ENCODE data around the gene CYP26C1. TPM values are rescaled to one million over a fixed set of nuclear protein-coding genes. Genes with fewer than 3 reads are reported as not detected.

CYP26C1 gene
- total and polyA plus RNA-seq, 2 donors, result not detected

GRCh38 chr10:93069245-93069561 lies 8.6 kb downstream of the CYP26C1 start:
- Histone ChIP-seq H3K4me3 (ENCODE audit: low read depth, low read length) (no peak overlapping the region), H3K27ac (ENCODE audit: low read depth) (no peak overlapping the region), H3K4me1 (ENCODE audit: insufficient read depth) (peaks cover 2% of the 10 kb centered on the region), H3K36me3 (ENCODE audit: insufficient read depth) (no peaks in the 10 kb centered on the region)
- WGBS, result 22% methylated on average over 10 of the region's 10 CpGs
- no peak for DNase-seq (ENCODE audit: extremely low spot score)

GRCh38 chr10:93070378-93071176 lies 10.0 kb downstream of the CYP26C1 start:
- WGBS, result 77% methylated on average over 5 of the region's 5 CpGs
- no peak overlapping the region for H3K27ac ChIP-seq (ENCODE audit: low read depth)
- peaks cover 4% of the 10 kb centered on the region for H3K4me1 ChIP-seq (ENCODE audit: insufficient read depth)
- no peak for DNase-seq (ENCODE audit: extremely low spot score)
- no peak overlapping the region for H3K4me3 ChIP-seq (ENCODE audit: low read depth, low read length)
- H3K36me3 ChIP-seq (ENCODE audit: insufficient read depth), result no peaks in the 10 kb centered on the region

DNA sequence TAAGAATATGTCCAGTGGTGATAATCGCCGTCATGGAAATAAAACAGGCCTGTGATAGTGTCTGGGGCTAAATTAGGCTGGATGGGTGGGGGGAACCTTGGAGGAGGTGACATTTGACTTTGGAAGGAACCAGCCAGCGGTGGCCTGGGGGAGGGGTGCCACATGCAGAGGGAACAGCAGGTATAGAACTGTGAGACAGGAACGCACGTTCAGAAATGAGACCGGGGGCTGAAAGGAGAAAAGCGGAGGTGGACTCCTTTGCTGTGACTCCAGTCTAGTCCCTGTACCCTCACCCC lies 10.5 kb downstream of the CYP26C1 start:
- DNase-seq (ENCODE audit: extremely low spot score), result no peak
- Histone ChIP-seq H3K4me1 (ENCODE audit: insufficient read depth) (peaks cover 4% of the 10 kb centered on the region), H3K27ac (ENCODE audit: low read depth) (no peak overlapping the region), H3K4me3 (ENCODE audit: low read depth, low read length) (no peak overlapping the region), H3K36me3 (ENCODE audit: insufficient read depth) (no peaks in the 10 kb centered on the region)
- 68% methylated on average over 7 of the region's 7 CpGs for WGBS

DNA sequence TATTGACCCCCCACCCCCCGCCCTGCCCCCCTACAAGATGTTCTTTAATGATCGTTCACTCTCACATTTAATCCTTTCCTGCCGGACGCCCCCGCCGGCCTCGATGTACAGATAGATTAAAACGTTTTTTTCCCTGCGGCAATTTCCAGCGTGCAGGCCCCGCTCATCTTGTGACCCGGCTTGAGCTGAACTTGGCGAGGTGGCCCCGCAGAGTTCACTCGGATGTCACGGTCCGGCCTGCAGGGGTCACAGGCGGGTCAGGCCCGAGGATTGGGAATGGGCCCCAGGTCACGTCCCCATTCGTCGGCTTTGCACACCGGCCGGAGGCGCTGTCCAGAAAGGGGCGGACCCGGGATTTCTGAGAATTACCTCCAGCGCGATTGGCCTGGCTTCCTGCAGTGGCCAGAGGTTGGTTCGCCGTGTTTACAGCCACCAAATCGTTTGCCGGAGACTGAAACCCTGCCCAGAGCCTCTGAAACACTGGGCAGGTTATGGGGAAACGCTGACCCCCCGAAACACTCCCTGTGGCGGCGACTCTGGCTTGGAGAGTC lies 11.2 kb downstream of the CYP26C1 start:
- Histone ChIP-seq H3K27ac (ENCODE audit: low read depth) (no peak overlapping the region), H3K36me3 (ENCODE audit: insufficient read depth) (no peaks in the 10 kb centered on the region), H3K4me1 (ENCODE audit: insufficient read depth) (peaks cover 4% of the 10 kb centered on the region), H3K4me3 (ENCODE audit: low read depth, low read length) (peak overlapping the region; percentile 30)
- no peak for DNase-seq (ENCODE audit: extremely low spot score)
- WGBS, result 4% methylated on average over 37 of the region's 37 CpGs

DNA sequence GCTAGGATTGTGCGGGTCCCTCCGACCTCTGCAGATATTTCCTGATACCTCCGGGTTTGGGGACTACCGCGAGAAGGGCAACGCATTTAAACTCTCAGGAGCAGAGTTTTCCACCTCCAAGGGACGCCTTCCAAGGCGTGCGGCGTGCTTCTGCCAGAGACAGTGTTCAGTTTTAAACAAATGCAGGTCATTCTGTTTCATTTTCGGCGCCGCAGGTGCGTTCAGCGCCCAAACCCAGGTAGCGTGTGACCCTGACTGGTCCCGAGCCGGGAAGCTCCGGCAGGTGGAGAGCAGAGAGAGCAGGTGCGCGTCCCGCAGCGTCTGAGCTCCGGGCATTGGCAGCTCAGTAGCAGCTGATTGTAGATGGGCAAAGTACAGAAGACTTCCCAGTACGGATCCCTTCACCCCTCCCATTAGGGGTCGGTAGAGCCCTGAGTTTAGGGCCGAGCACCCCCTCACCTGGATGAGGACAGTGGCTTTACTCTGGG lies 11.7 kb downstream of the CYP26C1 start:
- no peak for DNase-seq (ENCODE audit: extremely low spot score)
- Histone ChIP-seq H3K27ac (ENCODE audit: low read depth) (no peak overlapping the region), H3K4me1 (ENCODE audit: insufficient read depth) (peaks cover 4% of the 10 kb centered on the region), H3K36me3 (ENCODE audit: insufficient read depth) (no peaks in the 10 kb centered on the region), H3K4me3 (ENCODE audit: low read depth, low read length) (peak overlapping the region; percentile 30)
- WGBS, result 1% methylated on average over 27 of the region's 27 CpGs

DNA sequence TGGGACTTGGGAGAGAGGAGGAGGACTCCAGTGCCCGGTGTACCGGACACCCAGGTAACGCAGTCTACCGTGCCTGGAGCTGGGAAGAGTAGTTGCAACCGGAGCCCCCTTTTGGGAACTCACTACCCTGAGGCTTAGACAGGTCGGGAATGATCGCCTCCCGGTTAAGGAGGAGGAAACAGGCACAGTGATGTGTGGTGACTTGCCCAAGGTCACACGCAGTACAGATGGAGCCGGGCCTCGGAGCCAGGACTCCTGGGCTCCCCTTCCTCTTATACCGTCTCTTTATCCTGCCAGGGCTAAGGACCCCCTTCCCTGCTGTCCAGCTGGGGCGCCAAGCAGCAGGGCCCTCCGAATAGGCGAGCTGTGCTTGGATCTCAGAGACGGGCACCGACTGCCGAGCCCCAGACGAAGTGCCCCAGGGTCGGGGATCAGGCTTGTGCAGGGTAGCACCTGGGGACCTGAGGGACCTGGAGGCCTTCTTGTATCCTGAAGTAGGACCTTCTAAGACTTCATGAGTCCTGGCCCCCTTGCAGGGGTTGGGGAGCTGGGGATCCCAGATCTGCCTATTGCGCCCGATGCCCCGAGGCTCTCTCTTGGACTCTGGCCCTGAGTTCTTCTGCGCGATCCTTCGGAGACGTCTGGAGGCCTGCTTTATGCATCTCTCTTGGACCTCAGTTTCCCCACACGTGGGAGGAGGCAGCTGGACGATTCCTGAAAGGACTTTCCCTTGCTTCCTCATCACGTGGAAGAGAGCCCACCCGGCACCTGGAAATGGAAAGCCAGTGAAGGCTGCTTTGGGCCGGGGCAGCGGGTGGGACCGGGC lies 12.3 kb downstream of the CYP26C1 start:
- H3K36me3 ChIP-seq (ENCODE audit: insufficient read depth), result no peaks in the 10 kb centered on the region
- no peak for DNase-seq (ENCODE audit: extremely low spot score)
- H3K4me3 ChIP-seq (ENCODE audit: low read depth, low read length), result peak overlapping the region; percentile 28
- WGBS, result 3% methylated on average over 34 of the region's 34 CpGs
- H3K4me1 ChIP-seq (ENCODE audit: insufficient read depth), result peaks cover 4% of the 10 kb centered on the region
- H3K27ac ChIP-seq (ENCODE audit: low read depth), result no peak overlapping the region

DNA sequence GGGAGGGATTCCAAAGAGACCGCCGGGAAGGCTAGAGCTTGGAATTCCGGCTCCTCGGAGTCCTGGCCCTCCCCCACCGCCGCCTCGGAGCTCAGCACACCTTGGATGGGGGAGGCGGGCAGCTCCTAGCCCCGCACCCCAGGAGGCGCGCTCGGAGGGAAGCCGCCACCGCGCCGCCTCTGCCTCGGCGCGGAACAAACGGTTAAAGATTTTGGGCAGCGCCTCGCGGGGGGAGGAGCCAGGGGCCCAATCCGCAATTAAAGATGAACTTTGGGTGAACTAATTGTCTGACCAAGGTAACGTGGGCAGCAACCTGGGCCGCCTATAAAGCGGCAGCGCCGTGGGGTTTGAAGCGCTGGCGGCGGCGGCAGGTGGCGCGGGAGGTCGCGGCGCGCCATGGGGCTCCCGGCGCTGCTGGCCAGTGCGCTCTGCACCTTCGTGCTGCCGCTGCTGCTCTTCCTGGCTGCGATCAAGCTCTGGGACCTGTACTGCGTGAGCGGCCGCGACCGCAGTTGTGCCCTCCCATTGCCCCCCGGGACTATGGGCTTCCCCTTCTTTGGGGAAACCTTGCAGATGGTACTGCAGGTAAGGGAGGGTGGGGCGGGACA lies 13.0 kb downstream of the CYP26C1 start, which contains the start of gene CYP26A1:
Gene CYP26A1 (plus strand): TSS at position 355 of the 608 bp plus-strand sequence. CDS start 42 bp downstream, at position 397.
- under 1% methylated on average over 52 of the region's 52 CpGs for WGBS
- Histone ChIP-seq H3K36me3 (ENCODE audit: insufficient read depth) (no peaks in the 10 kb centered on the region), H3K4me3 (ENCODE audit: low read depth, low read length) (peak within 1 kb of the TSS; percentile 29), H3K4me1 (ENCODE audit: insufficient read depth) (peaks cover 4% of the 10 kb centered on the region), H3K27ac (ENCODE audit: low read depth) (no peak within 1 kb of the TSS)
- DNase-seq (ENCODE audit: extremely low spot score), result no peak

- DNase-seq (ENCODE audit: extremely low spot score), result no peak
- peaks cover 4% of the 10 kb centered on the region for H3K4me1 ChIP-seq (ENCODE audit: insufficient read depth)
- no peaks in the 10 kb centered on the region for H3K36me3 ChIP-seq (ENCODE audit: insufficient read depth)
- peak overlapping the region; percentile 29 for H3K4me3 ChIP-seq (ENCODE audit: low read depth, low read length)
- WGBS, result under 1% methylated on average over 40 of the region's 40 CpGs
- no peak overlapping the region for H3K27ac ChIP-seq (ENCODE audit: low read depth)
Measured at GRCh38 chr10:93074147-93074596, 13.6 kb downstream of the CYP26C1 start.

DNA sequence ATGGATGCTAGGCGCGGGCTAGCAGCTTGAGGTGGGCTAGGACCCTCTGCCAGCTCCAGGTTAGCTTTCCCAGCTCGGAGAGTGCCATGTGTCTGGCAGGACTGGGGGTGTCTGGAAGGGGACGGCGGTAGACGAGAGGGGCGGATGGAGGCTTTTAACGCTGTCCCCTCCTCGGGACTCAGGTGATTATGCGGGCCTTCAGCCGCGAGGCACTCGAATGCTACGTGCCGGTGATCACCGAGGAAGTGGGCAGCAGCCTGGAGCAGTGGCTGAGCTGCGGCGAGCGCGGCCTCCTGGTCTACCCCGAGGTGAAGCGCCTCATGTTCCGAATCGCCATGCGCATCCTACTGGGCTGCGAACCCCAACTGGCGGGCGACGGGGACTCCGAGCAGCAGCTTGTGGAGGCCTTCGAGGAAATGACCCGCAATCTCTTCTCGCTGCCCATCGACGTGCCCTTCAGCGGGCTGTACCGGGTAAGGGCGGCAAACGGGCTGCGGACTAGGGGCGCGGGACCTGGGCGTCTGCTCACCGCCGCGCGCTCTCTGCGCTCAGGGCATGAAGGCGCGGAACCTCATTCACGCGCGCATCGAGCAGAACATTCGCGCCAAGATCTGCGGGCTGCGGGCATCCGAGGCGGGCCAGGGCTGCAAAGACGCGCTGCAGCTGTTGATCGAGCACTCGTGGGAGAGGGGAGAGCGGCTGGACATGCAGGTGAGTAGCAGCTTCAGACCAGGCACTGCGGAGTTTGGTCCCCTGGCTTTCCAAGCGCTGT lies 14.2 kb downstream of the CYP26C1 start:
- DNase-seq (ENCODE audit: extremely low spot score), result no peak
- peak overlapping the region; percentile 29 for H3K4me3 ChIP-seq (ENCODE audit: low read depth, low read length)

GRCh38 chr10:93075369-93076221 lies 15.0 kb downstream of the CYP26C1 start:
- Histone ChIP-seq H3K27ac (ENCODE audit: low read depth) (no peak overlapping the region), H3K36me3 (ENCODE audit: insufficient read depth) (no peaks in the 10 kb centered on the region), H3K4me1 (ENCODE audit: insufficient read depth) (peaks cover 4% of the 10 kb centered on the region), H3K4me3 (ENCODE audit: low read depth, low read length) (no peak overlapping the region)
- WGBS, result 32% methylated on average over 25 of the region's 25 CpGs
- DNase-seq (ENCODE audit: extremely low spot score), result no peak

More for the DNA sequence above, 14.2 kb downstream of the CYP26C1 start:
- no peak overlapping the region for H3K27ac ChIP-seq (ENCODE audit: low read depth)
- WGBS, result 2% methylated on average over 67 of the region's 67 CpGs
- no peaks in the 10 kb centered on the region for H3K36me3 ChIP-seq (ENCODE audit: insufficient read depth)
- peaks cover 4% of the 10 kb centered on the region for H3K4me1 ChIP-seq (ENCODE audit: insufficient read depth)

DNA sequence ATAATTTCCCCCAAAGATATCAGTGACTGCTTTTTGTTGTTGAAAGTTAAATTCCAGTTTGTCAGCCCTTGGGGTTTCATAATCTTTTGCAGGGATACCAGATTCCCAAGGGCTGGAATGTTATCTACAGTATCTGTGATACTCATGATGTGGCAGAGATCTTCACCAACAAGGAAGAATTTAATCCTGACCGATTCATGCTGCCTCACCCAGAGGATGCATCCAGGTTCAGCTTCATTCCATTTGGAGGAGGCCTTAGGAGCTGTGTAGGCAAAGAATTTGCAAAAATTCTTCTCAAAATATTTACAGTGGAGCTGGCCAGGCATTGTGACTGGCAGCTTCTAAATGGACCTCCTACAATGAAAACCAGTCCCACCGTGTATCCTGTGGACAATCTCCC lies 16.3 kb downstream of the CYP26C1 start:
- no peak overlapping the region for H3K4me3 ChIP-seq (ENCODE audit: low read depth, low read length)
- WGBS, result 55% methylated on average over 2 of the region's 2 CpGs
- no peak overlapping the region for H3K27ac ChIP-seq (ENCODE audit: low read depth)
- H3K4me1 ChIP-seq (ENCODE audit: insufficient read depth), result peaks cover 4% of the 10 kb centered on the region
- DNase-seq (ENCODE audit: extremely low spot score), result no peak
- no peaks in the 10 kb centered on the region for H3K36me3 ChIP-seq (ENCODE audit: insufficient read depth)

DNA sequence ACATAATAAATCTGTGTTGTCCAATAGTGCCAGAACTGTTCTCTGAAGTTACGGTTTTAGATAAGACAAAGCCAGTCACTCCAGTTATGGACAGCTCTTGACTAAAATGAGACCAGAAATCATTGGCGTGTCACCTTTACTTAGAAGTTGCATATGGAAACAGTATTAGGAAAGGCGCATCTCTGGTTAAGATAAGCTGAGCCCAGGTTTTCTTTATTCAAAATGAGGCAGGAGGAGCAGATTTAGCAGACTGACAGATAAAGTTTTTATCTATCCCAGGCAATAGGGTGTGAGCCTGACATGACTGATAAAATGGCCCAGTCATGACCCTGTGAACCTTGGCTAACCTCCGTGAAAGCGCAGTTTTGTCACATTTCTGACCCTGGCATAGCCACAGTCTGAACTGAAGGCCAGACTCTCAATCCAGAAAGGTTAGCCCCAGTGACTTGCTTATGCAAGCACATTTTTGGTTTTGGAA lies 17.3 kb downstream of the CYP26C1 start:
- Histone ChIP-seq H3K36me3 (ENCODE audit: insufficient read depth) (no peaks in the 10 kb centered on the region), H3K4me1 (ENCODE audit: insufficient read depth) (peaks cover 4% of the 10 kb centered on the region), H3K4me3 (ENCODE audit: low read depth, low read length) (no peak overlapping the region), H3K27ac (ENCODE audit: low read depth) (no peak overlapping the region)
- no peak for DNase-seq (ENCODE audit: extremely low spot score)
- 76% methylated on average over 5 of the region's 5 CpGs for WGBS
